Psoas muscle (tissue), 8 donors: ENCODE results near the gene INSYN1. TPM values are rescaled to one million over a fixed set of nuclear protein-coding genes. Genes with fewer than 3 reads are reported as not detected.
A peak's percentile ranks its signal among the peaks of the same experiment; 100 is the strongest.

ENCODE experiments used
- ATAC-seq, 4 donors: fragments of 200-7000 bp; cut with Tn5 transposase; one replicate each; pipeline ENCODE4 v1.9.1; 2020; ENCODE audit warnings: moderate library complexity in 3 of 4, mild to moderate bottlenecking in 2 of 4
- DNase-seq, 2 donors: peaks; one replicate each; pipeline ENCODE4 v3.0.0-alpha.2; 2020
- H3K27ac ChIP-seq: fragments of 200-600 bp; one replicate; pipeline ENCODE4 v1.8.0; 2022
- H3K27me3 ChIP-seq, 3 donors: fragments of 200-600 bp in 1 of 3; one replicate each; pipeline versions ENCODE4 v1.6.1 to v1.8.0; 2013 to 2022; ENCODE audit warnings: low read length in 2 of 3, mild to moderate bottlenecking in 2 of 3, moderate library complexity in 1 of 3; ENCODE audit not compliant: insufficient read depth in 3 of 3
- H3K36me3 ChIP-seq, 2 donors: fragments of 200-600 bp in 1 of 2; one replicate each; pipeline versions ENCODE4 v1.6.1 to v1.8.0; 2013 to 2022; ENCODE audit warnings: low read depth in 1 of 2, mild to moderate bottlenecking in 1 of 2, moderate library complexity in 1 of 2; ENCODE audit not compliant: insufficient read depth in 1 of 2
- H3K4me1 ChIP-seq: fragments of 200-600 bp; one replicate; pipeline ENCODE4 v1.8.0; 2022
- H3K4me3 ChIP-seq: fragments of 200-600 bp; one replicate; pipeline ENCODE4 v1.8.0; 2022; ENCODE audit warnings: mild to moderate bottlenecking
- H3K9me3 ChIP-seq: fragments of 200-600 bp; one replicate; pipeline ENCODE4 v1.8.0; 2022
- CTCF ChIP-seq: fragments of 200-600 bp; IDR thresholded peaks from one replicate; pipeline ENCODE4 v1.8.0; 2022; ENCODE audit warnings: antibody characterized with exemption
- WGBS, 3 donors: extraction: QIAGEN DNeasy Blood & Tissue Kit; methylation state at CpG; one replicate each; pipeline versions ENCODE4 v1.1.6 to v1.1.7; 2013; 5-methylcytosine and 5-hydroxymethylcytosine counted together
- intact Hi-C, 2 donors: fragments of 100-400 bp; cut with DNase I; formaldehyde crosslinking; loops; one replicate each; pipeline versions ENCODE4 v1.11.0 to v1.14.2; 2022
- polyA plus RNA-seq, 3 donors: library from polyadenylated mRNA; stranded (reverse); fragments of 200-250 nt; gene quantifications; one replicate each; pipeline ENCODE4 v1.2.3, GENCODE V29; 2013
- total RNA-seq, 4 donors: library from RNA; stranded (reverse); fragmentation: NEBNext Ultra II Directional in 2 of 4; extraction: Animal tissue kit (Norgen Biotek cat#: 25700) in 2 of 4; gene quantifications; one replicate each; pipeline versions ENCODE4 v1.2.1 to v1.2.4, GENCODE V29; 2021 to 2023
- donor health status: healthy with polysubstance abuse.
- donor health status: DM: no; HTN: no; CAD: no; lungs with moderate emphysema.
- donor health status: Bipolar disorder and iron deficiency.
- donor health status: healthy.
- donor health status: DM: yes; HTN: yes; CAD: no.
- donor health status: DM: no; HTN: no; CAD: no.
- donor health status: DM: no; HTN: no; CAD: no.
- donor health status: DM: yes; HTN: yes; CAD: no.

INSYN1 gene
- total and polyA plus RNA-seq, 7 donors, result 0.42 to 10.8 (median 3.8) TPM

DNA sequence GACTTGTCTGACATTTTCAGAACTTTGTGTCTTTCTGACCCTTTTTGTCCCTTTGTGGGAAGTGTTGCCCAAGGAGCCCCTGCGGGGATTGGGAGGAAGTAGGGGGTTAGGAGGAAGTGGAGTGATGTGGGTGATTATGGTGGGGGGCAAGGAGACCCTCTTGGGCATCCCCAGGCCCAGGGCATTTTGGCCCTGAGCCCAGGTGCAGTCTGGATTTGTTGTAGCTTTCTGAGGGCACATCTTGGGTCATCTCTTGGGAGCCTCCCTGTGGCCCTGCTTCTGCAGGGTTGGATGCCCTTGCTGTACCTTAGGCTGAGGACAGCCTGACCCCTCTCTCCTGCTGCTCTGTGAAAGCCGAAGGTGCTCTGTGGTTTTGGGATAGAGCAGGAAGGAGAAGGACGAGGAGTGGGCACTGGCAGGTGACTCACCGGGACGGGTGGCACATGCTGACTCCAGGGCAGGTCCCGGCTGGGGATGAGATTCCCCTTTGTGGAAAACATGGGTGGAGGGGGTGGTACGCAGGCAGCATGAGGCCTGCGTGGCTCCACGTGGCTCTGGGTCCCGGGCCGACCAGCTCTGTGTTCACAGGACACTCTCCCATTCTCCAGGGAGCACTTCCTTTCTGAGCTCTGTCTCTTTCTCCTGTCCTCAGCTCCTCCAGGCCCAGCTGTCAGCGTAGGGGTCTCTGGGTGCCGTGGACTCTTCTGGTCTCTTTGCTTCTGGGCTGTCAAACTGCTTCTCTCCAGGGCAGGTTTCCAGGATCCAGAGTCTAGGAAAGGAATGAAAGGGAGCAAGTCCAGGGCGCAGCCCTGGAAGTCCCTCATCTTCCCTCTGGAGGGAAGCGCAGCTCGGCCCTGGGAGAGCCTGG, 57.1 kb downstream of the INSYN1 start:
- DNase-seq (peak in 1 of 2 donors; percentile 36), ATAC-seq (no peak)
- peak overlapping the region; percentile 76 for H3K27ac ChIP-seq
- peaks cover 0 to 3% of the 10 kb centered on the region in 2 donors for H3K36me3 ChIP-seq
- WGBS, 3 donors, result 66 to 74% (median 70%) methylated on average over 16 of the region's 16 CpGs
- peaks cover 58% of the 10 kb centered on the region for H3K4me1 ChIP-seq
- H3K4me3 ChIP-seq, result no peak overlapping the region
- TF ChIP-seq CTCF, result no peak
- H3K9me3 ChIP-seq, result no peaks in the 10 kb centered on the region
- intact Hi-C loops, result loop anchor here in 1 of 2 donors (5.0 kb wide), 2 partner anchors 59 to 134 kb away; no protein-coding TSS in a partner anchor
- no peaks in the 10 kb centered on the region for H3K27me3 ChIP-seq

DNA sequence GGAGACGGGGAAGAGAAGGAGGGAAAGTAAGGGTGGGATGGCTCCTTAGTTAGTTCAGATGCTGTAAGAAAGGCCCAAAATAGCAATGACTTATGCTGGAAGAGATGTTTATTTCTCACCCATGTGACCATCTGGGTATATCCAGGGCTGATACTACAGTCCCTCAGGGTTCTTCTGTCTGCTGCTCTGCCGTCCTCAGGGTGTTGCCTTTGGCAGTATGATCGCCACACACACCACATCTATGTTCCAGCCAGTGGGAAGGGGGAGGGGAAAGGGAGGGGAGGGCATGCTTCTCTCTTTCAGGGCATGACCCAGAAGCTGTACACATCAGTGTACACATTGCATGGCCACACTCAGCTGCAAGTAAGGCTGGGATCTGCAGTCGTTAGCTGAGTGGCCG, 58.7 kb downstream of the INSYN1 start:
- 27 to 52% (median 37%) methylated on average over 5 of the region's 5 CpGs for WGBS, 3 donors
- no peaks in the 10 kb centered on the region for H3K36me3 ChIP-seq
- no peaks in the 10 kb centered on the region for H3K27me3 ChIP-seq
- no peaks in the 10 kb centered on the region for H3K9me3 ChIP-seq
- peak overlapping the region; percentile 71 for H3K27ac ChIP-seq
- TF ChIP-seq CTCF, result no peak
- peaks cover 59% of the 10 kb centered on the region for H3K4me1 ChIP-seq
- peak; percentile 33 to 81 (median 70) for ATAC-seq
- H3K4me3 ChIP-seq, result no peak overlapping the region
- peak in 1 of 2 donors; percentile 62 for DNase-seq
- intact Hi-C loops, result no loop called here

DNA sequence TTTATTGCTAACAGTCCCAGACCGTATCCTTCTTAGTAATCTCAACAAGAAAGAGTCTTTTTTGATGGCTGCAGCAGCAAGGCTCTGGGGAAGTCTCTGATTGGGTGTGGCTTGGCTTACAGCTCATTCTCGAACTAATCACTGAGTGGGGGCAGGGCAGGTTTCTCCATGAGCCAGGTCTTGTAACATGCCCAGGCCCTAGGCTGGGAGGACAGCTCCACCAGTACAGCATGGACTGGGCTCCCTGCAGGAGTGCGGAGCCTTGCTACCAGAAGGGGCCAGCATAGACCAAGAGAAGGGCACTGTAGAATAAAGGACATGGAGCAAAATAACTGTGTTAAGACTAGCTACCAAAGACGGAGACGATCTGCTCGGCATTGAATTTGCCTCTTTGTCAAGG, 61.8 kb downstream of the INSYN1 start:
- Histone ChIP-seq H3K9me3 (no peaks in the 10 kb centered on the region), H3K36me3 (no peaks in the 10 kb centered on the region), H3K4me1 (peaks cover 53% of the 10 kb centered on the region), H3K4me3 (no peak overlapping the region), H3K27ac (peak overlapping the region; percentile 41), H3K27me3 (no peaks in the 10 kb centered on the region)
- WGBS, 3 donors, result 43 to 65% (median 53%) methylated on average over 6 of the region's 6 CpGs
- peak; percentile 40 to 72 (median 58) for ATAC-seq
- DNase-seq, result peak; percentile 68 to 79
- no peak for TF ChIP-seq CTCF
- intact Hi-C loops, result no loop called here

GRCh38 chr15:73688455-73688854, 64.7 kb downstream of the INSYN1 start:
- intact Hi-C loops, result no loop called here
- DNase-seq (peak in 1 of 2 donors; percentile 15), ATAC-seq (no peak)
- H3K4me3 ChIP-seq, result no peak overlapping the region
- H3K9me3 ChIP-seq, result no peaks in the 10 kb centered on the region
- no peak overlapping the region for H3K27ac ChIP-seq
- no peak for TF ChIP-seq CTCF
- H3K4me1 ChIP-seq, result peaks cover 39% of the 10 kb centered on the region
- H3K36me3 ChIP-seq, result no peaks in the 10 kb centered on the region
- WGBS, 3 donors, result 80 to 88% (median 85%) methylated on average over 6 of the region's 6 CpGs
- H3K27me3 ChIP-seq, result no peaks in the 10 kb centered on the region
